Sigmoid colon (tissue), 4 donors: ENCODE measurements around the gene PCDHGB6.

ENCODE experiments used
- CTCF ChIP-seq, 4 experiments: fragments of 450-650 bp in 3 of 4; fragments of 200-600 bp in 1 of 4; IDR thresholded peaks; one replicate each; pipeline ENCODE4 v1.5.1; 2016 to 2019; ENCODE audit warnings: antibody characterized with exemption in 4 of 4, mild to moderate bottlenecking in 3 of 4, moderate library complexity in 2 of 4
- POLR2A ChIP-seq, 2 donors: fragments of 450-650 bp; IDR thresholded peaks; one replicate each; pipeline ENCODE4 v1.6.1; 2016; ENCODE audit warnings: antibody characterized with exemption in 2 of 2, mild to moderate bottlenecking in 2 of 2, moderate library complexity in 2 of 2
- POLR2AphosphoS5 ChIP-seq, 4 donors: sonication (generic); formaldehyde crosslinking; IDR thresholded peaks; one replicate each; pipeline ENCODE4 v1.6.1; 2017; ENCODE audit warnings: antibody characterized with exemption in 4 of 4

GRCh38 chr5:141412854-141413539 is 5.2 kb downstream of the PCDHGB6 start, which contains the start of gene PCDHGA10:
- TF ChIP-seq POLR2A (IDR thresholded peaks at IDR 0.05) (no peak), CTCF (IDR thresholded peaks at IDR 0.05) (peak in 1 of 4 experiments; percentile 13), POLR2AphosphoS5 (IDR thresholded peaks at IDR 0.05) (no peak)
